Lower leg skin (tissue), 3 donors: ENCODE data around the gene OR8B4.

ENCODE experiments used
- CTCF ChIP-seq, 3 donors: fragments of 450-650 bp; IDR thresholded peaks; one replicate each; pipeline ENCODE4 v1.5.1; 2016; ENCODE audit warnings: antibody characterized with exemption in 3 of 3, mild to moderate bottlenecking in 3 of 3, moderate library complexity in 2 of 3
- POLR2A ChIP-seq, 2 donors: fragments of 450-650 bp; IDR thresholded peaks; one replicate each; pipeline ENCODE4 v1.6.1; 2016 to 2017; ENCODE audit warnings: antibody characterized with exemption in 2 of 2, mild to moderate bottlenecking in 1 of 2, moderate library complexity in 1 of 2

DNA sequence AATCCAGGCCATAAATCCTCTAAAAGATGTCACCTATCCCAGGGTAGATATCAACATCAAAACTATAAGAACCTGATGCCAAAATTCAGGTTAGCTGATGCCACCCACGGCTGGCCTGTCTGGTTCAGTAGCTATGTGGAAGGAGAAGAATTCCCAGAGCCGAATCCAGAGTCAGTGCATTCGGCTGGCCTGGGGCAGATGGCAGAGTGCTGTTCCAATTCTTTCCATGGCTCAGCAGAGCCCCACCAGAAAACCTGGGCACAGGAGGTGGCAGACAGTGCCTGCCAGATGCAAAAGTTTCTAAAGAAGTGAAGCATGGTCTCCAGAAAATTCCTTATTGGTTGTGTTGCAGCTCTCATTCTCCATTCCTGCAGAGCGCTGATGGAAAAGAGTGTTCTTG is 40.7 kb upstream of the OR8B4 start:
- TF ChIP-seq CTCF (IDR thresholded peaks at IDR 0.05) (no peak), POLR2A (IDR thresholded peaks at IDR 0.05) (no peak)
